GM23248 (cell line): ENCODE measurements around the gene RNF34.

Experiments used
- EZH2 ChIP-seq: fragments of 200-600 bp; sonication (generic); IDR thresholded peaks from 2 replicates; pipeline ENCODE4 v1.6.1; 2018; ENCODE audit warnings: antibody characterized with exemption, mild to moderate bottlenecking; ENCODE audit not compliant: insufficient read depth, poor library complexity, severe bottlenecking
- EZH2phosphoT487 ChIP-seq: fragments of 200-600 bp; sonication (generic); IDR thresholded peaks from 2 replicates; pipeline ENCODE4 v1.6.1; 2018; ENCODE audit warnings: antibody characterized with exemption, moderate library complexity, mild to moderate bottlenecking, low read depth; ENCODE audit not compliant: insufficient read depth

DNA sequence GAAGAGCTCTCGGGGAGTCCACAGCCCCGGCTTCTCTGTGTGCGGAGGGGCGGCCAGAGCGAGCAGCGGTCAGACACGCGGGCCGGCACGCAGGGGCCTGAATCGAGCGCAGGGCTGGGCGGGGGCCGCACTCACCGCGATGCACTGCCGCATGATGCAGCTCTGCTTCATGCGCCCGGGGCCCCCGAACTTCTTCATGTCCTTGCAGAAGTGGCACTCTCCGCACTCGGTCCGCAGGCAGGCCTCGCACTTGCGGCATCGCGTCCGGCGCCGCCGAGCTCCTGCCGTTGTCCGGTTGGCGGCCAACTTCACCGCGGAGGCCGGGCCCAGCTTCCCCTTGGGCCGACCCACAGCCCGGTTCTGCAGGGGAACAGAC is 53.1 kb downstream of the RNF34 start:
- no peak for TF ChIP-seq EZH2phosphoT487
- no peak for TF ChIP-seq EZH2
